HuH-7 (cell line): ENCODE results near the gene ACAD11.

Experiments used
- DNase-seq: peaks from one replicate; pipeline ENCODE4 v3.0.0; 2011; ENCODE audit warnings: low spot score

The ACAD11 gene, protein sequence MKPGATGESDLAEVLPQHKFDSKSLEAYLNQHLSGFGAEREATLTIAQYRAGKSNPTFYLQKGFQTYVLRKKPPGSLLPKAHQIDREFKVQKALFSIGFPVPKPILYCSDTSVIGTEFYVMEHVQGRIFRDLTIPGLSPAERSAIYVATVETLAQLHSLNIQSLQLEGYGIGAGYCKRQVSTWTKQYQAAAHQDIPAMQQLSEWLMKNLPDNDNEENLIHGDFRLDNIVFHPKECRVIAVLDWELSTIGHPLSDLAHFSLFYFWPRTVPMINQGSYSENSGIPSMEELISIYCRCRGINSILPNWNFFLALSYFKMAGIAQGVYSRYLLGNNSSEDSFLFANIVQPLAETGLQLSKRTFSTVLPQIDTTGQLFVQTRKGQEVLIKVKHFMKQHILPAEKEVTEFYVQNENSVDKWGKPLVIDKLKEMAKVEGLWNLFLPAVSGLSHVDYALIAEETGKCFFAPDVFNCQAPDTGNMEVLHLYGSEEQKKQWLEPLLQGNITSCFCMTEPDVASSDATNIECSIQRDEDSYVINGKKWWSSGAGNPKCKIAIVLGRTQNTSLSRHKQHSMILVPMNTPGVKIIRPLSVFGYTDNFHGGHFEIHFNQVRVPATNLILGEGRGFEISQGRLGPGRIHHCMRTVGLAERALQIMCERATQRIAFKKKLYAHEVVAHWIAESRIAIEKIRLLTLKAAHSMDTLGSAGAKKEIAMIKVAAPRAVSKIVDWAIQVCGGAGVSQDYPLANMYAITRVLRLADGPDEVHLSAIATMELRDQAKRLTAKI

DNA sequence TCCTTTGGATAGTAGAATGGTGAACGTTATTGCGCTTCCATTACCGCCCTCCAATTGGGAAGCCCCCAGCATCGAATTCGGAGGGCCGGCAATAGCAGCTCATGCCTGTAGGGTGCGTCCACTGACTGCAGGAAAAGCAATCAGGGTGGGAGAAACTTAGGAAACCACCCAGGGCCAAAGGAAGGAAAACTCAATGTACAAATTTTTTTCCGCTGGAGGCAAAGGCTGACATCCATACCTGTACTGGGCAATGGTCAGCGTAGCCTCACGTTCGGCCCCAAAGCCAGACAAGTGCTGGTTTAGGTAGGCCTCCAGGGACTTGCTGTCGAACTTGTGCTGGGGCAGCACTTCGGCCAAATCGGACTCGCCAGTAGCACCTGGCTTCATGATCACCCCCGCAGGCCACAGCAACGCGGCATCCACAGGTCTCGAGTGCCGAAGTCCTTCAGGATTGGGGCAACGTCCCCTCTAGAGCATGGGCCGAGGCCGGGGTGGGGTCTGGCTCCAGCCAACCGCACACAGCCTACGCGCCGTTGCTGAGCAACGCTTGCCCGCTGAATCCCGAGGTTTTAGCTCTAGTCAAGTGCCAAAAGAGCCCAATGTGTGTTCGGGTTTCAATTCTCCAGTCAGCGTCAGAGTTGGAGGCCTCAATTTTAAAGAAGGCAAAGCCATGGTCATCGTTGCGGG, at the start of gene ACAD11:
Gene ACAD11, minus strand, starts transcription at position 445 of the 687 bp plus-strand sequence. Its CDS starts 58 bp downstream, at position 387.
- DNase-seq, result peak; percentile 74

DNA sequence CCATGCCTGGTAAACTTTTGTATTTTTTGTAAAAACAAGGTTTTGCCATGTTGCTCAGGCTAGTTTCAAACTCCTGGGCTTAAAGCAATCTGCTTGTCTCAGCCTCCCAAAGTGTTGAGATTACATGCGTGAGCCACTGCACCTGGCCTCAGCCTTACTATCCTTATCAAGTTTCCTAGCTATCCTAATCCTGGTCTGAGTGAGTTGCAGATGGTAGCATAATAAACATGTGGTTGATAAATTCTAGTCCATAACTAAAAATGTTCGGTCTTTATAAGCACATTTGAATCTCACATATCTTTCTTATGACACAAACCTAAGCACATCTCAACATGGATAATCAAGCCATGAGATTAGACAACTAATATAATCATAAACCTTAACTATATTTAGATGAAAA, 44.1 kb upstream of the ACAD11 start:
- no peak for DNase-seq

DNA sequence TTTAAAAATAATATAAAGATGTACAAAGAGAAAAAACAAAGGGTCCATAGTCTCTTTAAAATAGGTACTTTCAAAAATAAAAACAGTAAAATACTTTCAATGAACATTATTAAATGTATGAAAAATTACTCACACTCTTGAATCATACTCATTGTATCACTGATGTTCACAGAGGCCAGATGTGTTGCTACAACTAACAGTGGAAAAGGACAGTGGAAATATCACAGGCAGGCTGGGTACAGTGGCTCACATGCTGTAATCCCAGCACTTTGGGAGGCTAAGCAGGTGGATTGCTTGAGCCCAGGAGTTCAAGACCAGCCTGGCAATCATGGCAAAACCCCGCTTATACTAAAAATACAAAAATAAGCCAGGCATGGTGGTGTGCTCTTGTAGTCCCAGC, 35.8 kb upstream of the ACAD11 start:
- no peak for DNase-seq

DNA sequence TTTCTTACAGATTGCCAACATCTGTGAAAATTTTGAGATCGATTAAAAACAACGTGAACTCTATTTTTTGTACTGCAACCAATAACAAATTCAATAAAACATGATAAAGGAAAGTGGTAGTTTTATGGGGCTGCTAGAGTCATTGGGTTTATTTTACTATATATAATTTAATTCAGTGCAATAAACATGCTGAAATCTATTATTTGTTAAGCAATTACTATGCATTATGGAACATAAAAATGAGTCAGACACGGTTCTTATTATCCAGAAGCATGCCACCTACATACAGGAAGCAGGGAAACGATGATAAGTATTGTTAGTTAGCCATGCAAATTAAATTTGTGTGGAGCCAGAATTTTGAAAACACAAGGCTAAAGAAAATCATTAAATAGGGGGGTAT, 35.4 kb upstream of the ACAD11 start:
- no peak for DNase-seq

DNA sequence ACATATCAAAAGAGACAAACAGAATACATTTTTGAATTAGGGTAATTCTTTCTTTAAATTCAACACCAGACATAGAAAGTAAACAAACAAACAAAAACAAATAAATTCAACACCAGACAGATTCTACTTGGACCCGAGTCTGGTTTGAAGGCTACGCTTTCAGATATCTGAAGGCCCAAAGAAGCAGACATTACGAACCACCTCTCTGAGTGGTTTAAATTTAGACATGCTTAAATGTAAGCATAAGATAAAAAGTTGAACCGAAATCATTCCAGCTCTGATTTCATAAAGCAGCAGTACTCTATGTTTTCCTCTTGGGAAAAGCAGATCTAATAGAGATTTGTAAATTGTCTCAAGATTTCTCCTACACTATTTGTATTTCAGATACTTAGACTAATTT, 30.4 kb upstream of the ACAD11 start:
- no peak for DNase-seq

DNA sequence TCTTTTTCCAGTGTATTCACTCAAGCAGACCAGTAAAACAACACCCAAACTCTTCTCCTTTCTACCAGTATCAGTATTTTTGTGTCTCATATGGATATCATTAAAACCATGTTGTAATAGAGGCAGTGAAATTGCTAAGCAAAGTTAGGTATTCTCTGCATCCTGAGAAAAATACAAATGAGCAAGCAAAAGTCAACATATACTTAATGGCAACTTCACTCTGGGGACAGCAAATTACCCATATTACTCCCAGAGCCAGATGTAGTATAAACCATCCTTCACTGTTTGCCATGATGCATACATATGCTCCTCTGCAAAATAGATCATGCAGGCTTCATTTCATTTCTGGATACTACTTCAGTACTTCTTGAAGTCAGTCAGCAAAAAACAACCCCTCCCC, 22.6 kb upstream of the ACAD11 start:
- no peak for DNase-seq

DNA sequence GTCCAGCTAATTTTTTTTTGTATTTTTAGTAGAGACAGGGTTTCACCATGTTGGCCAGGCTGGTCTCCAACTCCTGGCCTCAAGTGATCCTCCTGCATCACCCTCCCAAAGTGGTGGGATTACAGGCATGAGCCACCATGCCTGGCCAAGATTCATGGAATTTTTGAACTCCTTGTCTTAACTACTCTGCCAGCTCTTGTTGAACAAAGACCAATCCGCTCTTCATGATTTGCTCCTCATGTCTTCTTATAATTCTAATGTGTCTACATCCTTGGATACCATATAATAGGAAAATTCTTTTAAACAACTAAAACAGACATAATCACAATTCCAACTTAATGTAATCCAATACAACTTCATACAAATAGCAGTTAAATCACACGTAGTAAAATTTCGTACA, 21.8 kb upstream of the ACAD11 start:
- no peak for DNase-seq

DNA sequence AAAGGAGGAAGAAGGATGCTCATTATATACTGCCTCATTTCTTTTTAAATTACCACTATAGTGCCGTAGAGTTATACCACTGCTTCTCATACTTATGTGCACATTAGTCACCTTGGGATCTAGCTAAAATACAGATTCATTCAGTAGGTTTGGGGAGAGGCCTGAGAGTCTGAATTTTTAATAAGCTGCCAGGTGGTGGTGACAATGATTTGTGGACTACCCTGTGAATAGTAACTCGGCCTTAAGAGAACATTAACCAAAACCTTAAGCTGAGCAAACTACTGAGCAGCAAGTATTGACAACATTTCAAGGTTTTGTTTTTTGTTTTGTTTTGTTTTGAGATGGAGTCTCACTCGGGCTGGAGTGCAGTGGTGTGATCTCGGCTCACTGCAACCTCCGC, 20.3 kb upstream of the ACAD11 start:
- no peak for DNase-seq

DNA sequence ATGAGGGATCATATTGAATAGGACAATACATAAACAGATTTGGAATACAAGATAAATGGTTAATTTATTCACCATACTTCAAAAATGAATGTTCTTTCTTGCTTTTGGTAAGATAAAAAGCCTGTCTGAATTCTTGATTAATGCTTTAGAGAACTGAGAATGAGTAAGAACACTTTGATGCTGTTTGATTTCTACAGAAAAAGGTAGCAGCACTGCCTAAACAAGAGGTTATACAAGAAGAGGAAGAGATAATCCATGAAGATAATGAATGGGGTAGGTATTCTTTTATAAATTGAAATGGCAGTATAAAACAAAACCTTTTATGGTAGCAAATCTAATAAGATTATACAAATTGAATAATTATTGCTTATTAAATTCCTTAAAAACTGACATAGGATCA, 15.8 kb upstream of the ACAD11 start:
- no peak for DNase-seq

DNA sequence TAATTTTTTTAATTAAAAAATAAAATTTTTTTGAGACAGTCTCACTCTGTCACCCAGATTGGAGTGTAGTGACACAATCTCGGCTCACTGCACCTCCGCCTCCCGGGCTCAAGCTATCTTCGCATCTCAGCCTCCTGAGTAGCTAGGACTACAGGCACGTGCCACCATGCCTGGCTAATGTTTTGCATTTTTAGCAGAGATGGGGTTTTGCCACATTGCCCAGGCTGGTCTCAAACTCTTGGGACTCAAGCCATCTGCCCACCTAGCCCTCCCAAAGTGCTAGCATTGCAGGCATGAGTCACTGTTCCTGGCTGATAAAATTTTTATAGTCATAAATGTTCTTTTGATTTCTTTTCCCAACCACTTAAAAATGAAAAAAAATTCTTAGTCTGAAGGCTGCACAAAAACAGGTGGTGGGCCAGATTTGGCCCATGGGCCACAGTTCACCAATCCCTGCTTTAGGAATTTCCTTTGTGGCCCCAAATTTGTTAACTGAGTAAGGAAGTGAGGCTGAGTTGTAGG, 9.7 kb upstream of the ACAD11 start:
- no peak for DNase-seq

DNA sequence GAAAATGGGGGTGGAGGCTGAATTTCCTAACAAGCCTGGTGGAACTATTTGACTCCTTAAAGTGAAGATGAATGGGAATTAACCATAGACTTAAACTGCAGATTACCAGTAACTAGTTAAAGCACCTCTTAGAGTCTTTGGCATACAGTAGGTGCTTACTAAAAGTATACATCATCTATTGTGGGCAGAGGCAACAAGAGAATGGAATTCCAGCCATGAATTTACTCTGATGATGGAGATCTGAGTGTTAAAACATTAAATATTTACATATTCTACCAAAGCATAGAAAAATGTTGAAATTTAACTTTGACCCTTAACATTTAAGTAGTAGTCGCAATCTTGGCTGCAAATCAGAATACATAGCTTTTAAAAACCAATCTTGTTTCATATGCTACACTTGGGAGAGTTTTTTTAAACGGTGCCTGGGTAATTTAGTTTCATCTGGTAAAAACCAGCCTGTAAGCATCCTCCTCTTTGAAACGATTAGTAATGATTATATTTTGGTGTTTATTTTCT, 5.7 kb upstream of the ACAD11 start:
- no peak for DNase-seq

DNA sequence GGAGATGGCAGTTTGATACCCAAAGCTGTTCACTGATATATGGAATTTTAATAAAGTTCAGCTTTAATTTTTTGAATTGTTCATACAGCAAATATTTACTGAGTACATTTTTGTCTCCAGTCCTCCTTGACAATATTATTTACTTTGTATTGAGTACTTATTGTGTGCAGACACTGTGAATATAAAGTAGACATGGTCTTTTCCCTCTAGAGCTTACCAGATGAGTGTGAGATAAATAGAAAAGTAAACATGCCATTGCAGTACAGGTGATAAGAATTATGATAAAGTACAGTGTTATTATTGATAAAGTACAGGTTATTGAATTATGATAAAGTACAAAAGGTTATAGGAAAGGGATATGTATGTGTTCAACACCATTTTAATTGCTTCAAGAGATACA, 2.6 kb upstream of the ACAD11 start:
- DNase-seq, result no peak

DNA sequence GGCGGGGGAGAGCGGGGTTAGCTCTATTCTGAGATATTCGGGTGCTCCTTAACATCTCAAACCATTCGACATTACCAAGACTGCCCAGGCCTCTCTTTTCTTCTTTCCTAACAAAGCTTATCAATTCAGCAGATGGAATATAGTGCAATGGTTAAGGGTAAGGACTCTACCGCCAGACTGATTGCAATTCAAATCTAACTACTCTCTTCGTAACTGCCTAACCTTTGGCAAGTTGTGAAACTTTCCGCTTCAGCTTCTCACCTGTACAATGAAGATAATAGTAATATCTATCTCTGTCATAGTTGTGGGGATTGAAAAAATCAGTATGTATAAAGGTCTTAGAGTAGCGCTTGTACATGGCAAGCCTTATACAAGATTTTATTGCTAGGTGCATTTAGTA, 1.5 kb upstream of the ACAD11 start:
- peak; percentile 8 for DNase-seq

DNA sequence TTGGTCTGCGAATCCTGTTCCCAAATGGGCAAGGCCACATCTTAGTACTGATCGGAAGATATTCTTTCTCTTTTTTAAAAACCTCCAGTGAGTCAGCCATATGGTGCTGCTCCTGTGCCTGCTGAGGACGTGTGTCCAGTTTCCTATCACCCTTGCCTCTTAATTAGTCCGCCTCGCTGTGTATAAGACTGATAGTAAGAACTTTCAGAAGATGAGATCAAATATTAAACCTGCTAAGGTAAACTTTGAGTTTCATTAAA, 1.1 kb upstream of the ACAD11 start:
- DNase-seq, result no peak

DNA sequence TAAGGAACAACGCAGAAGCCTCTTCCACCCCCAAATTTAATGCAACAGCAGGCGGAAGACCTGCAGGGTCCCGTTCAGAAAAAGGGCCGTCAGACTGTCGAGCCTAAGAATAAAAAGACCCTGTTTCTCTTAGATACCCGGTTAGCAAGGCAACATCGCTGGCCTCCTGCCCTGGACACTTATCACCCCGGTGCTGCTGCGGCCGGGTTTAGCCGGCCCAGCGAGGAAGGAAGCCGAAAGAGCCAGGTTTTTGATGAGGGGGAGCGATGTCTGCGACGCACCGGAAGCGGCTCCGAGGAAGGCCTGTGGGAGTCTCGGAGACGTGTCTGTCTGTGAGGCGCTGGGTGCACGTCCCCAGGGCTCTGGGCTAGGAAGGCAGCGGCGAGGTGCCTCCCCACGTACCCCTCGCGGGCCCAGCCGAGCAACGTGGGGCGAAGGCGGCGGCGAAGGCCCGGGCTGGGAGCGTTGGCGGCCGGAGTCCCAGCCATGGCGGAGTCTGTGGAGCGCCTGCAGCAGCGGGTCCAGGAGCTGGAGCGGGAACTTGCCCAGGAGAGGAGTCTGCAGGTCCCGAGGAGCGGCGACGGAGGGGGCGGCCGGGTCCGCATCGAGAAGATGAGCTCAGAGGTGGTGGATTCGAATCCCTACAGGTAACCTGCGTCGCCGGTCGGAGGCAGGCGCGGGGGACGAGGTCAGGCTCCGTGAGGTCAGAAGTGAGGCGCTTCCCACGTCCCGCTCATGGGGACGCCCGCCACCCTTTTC, 622 bp upstream of the ACAD11 start, which contains the start of gene UBA5:
Gene UBA5, plus strand, starts transcription at position 278 of the 759 bp plus-strand sequence. Its CDS starts 209 bp downstream, at position 487.
- peak; percentile 70 for DNase-seq

DNA sequence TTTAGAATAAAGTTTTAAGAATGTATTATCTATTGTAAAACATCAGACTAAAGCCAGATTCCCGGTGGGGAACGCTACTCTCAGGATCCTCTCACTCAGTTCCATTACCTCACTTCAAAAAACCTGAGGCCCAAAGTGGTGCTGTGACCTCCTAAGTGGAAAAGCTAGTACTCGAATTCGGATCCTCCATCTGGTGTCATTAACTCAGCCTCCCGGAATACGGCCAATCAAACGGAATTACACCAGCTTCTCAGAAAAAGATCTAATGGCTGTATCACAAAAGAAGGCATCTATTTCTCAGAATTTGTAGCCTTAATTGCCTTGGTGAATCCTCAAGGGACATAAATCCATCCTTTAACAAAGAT, 627 bp downstream of the ACAD11 start:
- DNase-seq, result peak; percentile 37

DNA sequence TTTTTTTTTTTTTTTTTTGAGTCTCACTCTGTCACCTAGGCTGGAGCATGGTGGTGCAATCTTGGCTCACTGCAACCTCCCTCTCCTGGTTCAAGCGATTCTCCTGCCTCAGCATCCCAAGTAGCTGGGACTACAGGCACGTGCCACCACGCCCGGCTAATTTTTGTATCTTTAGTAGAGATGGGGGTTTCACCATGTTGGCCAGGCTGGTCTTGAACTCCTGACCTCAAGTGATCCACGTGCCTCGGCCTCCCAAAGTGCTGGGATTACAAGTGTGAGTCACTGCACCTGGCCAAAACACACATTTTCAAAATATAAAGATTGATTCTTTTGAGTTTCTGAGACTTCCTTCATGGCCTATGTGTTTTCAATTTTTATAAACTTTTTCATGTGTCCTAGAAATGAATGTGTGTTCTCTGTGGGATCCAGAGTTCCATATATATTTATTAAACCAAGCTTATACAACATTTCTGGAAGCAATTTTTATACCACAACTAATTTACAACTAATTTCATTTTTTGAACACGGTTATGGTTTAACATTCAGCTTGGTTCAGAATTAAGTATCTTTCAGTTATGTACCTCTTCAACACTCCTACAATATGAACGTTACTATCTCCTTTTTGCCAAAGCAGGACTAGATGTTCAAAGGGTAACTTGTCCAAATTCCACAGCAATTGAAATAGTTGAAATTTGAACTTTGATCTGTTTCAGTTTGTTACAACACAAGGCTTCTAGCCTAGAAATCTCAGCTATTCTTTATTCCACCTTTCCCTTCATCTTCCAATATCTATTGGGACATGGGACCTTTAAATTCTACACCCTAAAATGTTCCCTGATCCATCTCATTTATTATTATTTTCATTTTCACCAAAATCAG, 1.5 kb downstream of the ACAD11 start:
- DNase-seq, result peak; percentile 25

DNA sequence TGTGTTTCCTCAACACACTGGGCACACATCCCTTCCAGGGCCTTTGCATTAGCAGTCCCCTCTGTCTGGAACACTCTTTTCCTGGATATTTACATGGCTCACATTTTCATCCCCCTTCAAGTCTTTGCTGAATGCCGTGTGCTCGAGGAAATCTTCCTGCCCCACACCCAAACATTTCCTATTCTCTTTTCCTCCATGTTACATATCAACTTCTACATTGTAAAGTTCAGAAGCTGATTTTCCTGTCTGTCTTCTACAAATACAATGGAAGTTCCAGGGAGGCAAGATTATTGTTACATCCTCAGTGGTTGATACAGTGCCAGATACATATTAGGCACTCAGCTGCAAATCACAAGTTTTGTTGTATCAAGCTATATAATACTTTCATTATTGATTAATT, 4.1 kb downstream of the ACAD11 start:
- DNase-seq, result no peak

DNA sequence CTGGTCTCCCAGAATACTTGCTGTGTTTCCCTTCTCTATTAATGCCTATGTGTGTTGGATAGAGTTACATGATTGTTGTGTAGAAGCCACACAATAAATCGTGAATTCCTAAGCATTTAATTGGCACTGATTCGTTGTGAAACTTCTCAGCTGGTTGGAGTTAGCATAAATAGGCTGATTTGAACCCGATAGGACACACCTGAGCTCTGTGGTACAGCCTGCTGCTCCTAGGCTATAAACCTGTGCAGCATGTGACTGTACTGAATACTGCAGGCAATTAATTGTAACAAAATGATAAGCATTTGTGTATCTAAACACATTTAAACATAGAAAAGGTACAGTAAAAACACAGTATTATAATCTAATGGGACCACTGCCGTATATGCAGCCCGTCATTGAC, 4.9 kb downstream of the ACAD11 start:
- no peak for DNase-seq

DNA sequence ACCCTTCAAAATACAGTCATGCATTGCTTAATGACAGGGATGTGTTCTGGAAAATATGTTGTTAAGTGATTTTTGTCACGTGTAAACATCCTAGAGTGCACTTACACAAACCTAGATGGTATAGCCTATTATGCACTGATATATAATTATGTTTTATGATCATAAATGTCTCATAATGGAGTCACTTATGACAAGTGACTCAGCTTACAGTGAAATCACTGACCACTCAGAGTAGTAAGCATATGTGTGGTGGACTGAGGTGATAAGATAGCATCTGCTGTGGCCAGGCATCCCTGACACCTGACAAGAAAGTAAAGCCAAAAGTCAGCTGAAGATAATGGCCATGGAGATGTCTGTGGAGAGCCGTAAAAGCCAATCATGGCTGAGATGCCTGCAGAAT, 5.4 kb downstream of the ACAD11 start:
- DNase-seq, result no peak
